ENCODE data around the gene ADAD2.

Gene ADAD2

DNA sequence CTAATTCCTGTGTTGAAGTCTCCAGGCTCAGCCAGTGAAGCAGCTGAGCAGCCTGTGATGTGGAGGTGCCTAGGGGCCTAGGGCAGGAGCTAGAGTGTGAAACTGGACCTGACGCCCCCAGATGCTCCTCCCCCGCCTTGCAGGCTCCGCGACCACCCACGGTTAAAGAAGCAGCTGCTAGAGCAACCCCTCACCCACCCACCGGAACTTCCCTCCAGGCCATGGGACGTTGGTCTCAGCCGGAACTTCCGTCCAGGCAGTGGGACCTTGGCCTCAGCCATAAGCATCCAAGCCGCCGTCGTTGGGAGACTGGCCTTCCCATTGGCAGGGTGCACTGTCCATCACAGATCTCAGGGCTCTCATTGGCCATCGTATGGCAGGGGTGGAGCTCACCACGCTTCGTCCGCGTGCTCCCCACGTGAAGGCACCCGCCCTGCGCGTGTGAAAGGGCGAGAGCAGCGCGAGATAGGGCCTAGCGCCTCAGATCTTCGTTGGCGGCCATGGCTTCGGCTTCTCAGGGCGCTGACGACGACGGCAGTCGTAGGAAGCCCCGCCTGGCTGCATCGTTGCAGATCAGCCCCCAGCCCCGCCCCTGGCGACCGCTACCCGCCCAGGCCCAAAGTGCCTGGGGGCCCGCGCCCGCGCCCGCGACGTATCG lies at the start of gene ADAD2:
Gene ADAD2 (plus strand): TSS at position 427 of the 658 bp plus-strand sequence. CDS start 74 bp downstream, at position 501.
- no peak for DNase-seq

DNA sequence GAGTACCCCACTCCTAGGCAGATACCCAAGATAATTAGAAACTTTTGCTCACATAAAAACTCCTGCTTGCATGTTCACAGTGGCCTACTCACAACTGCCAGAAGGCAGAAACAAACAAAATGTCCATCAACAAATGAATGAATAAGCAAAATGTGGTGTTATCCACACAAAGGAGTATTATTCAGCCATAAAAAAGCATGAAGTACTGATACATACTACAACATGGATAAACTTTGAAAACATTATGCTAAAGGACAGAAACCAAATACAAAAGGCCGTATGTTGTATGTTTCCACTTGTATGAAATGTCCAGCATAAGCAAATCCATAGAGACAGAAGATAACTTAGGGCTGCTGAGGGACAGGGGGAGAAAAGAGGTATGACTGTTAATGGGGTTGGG lies 47.9 kb upstream of the ADAD2 start:
- DNase-seq: no peak

DNA sequence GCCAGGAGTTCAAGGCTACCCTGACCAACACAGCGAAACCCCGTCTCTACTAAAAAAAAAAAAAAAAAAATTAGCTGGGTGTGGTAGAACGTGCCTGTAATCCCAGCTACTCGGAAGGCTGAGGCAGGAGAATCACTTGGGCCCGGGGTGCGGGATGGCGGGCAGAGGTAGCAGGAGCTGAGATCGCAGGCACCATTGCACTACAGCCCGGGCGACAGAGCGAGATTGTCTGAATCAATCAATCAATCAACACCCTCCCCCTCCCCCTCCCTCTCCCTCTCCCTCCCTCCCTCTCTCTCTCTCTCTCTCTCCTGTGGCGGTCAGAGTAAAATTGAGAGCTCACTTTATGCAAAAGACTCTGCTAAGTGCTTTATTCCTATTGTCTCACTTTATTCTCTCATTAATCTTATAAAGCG lies 47.2 kb upstream of the ADAD2 start:
- no peak for DNase-seq

DNA sequence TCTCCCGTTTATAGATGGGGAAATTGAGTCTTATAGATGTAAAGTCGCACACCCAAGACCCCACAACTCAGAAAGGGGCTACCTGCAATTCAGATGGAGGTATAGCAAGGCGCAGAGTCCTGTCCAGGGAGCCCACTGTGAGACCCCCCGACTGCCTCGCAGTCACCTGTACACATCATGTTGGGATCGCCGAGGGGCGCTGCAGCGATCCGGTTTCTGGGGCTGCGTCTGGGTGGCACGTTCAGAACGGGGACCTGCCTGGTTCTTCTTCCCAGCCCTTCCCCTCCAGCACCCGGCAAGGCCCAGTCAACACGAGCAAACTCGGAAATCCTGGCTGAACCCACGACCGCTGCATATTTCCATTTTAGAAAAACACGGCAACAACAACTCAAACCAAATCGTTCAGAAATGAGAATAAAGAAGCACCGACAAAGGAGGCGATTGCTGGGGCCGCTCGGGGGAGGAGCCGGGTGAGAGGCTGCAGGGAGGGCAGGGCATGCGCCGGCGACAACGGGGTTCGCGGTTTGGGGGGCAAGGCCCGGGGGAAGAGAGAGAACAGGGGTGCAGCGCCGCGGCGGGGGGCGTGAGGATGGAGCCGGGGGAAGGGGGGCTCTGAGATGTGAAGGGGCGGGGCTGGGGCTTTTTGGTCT lies 46.6 kb upstream of the ADAD2 start:
- DNase-seq: peak; percentile 6 to 18

DNA sequence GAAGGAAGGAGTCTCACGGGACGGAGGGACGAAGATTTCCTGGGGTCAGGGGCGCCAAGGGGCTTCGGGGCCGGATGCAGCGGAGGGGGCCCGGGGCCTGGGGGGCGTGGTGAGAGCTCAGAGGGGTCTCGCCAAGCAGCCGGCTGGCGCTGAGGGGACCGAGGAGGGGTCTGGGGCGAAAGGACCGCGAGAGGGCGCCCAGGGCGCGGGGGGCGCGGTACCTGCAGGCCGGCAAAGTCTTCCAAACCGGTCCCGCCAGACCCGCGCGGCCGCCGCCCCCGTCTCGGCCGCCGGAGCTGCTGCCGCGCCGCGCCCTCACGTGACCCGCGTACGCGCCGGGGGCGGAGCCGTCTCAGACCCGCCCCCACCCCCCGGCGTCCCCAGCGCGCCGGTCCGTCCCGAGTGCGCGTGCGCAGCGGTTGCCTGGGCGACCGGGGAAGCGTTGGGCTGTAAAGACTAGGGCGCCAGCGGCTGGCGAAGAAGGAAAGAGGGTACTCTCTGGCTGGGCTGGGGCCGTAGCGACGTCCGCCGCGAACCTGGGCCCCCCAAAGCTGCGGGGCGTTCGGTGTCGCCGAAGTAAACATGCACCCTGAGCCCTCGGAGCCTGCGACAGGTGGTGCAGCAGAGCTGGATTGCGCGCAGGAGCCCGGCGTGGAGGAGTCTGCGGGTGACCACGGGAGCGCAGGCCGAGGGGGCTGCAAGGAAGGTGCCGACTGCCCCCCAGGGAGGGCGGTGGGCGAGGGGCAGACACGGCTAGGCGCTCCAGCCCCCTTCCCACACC lies 45.9 kb upstream of the ADAD2 start, which contains the start of the genes DNAAF1 and HSDL1:
Gene DNAAF1 (plus strand): TSS at position 450 of the 781 bp plus-strand sequence. CDS start 133 bp downstream, at position 583.
Gene HSDL1 (minus strand): TSS at position 319 of the 781 bp plus-strand sequence. CDS start 13,856 bp downstream, outside the sequence.
- DNase-seq: peak; percentile 90

DNA sequence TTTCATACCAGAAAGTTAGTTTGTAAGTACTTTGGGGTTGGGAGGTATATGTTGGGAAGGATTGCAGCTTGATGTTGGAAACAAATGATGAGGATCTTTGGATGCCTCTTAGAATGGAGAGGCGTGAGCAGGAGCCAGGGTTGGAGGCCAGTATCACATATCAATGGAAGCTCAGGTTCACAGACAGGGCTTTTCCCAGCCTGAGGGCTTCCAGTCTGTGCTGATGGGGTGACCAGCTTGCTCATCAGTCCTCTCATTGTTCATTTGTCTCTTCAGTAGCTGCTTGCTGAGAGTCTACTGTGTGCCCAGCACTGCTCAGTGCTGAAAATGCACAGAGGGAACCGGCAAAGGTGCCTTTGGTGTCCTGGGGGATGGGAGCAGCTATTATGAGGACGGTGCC lies 40.0 kb upstream of the ADAD2 start:
- no peak for DNase-seq

DNA sequence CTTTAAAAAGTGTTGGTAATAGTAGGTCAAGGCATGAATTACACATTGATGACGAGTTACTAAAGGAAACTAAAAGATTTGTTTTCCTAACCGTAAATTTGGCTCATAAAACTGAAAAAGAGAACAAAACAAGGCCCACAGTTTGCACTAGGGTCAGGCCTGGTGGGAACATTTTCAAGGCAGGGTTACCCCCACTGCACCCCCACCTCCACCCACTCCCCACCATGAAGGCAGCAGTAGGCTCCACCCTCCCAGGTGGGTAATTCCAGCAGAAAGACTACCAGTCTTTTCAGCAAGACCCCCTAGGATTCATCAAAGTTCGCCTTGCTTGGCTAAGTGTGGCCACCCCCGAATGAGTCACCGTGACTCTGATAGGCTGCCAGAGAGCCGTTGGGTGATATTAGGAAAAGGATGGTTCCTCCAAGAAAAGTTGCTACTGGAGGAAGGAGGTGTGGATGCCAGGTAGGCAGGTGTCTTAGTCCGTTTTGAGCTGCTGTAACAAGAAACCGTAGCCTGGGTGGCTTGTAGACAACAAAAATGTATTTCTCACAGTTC lies 37.2 kb upstream of the ADAD2 start:
- DNase-seq: no peak

DNA sequence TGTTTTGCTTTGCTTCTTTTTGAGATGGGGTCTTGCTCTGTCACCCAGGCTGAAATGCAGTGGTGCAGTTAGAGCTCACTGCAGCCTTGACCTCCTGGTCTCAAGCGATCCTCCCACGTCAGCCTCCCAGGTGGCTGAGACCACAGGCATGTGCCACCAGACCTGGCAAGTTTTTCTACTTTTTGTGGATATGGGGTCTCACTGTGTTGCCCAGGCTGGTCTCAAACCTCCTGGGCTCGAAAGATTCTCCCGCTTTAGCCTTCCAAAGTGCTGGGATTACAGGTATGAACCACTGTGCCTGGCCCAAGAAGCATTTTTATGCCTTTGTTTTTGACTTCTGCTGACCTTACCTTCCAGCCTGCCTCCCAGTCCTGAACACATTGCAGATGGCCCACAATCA lies 35.7 kb upstream of the ADAD2 start:
- DNase-seq: no peak

DNA sequence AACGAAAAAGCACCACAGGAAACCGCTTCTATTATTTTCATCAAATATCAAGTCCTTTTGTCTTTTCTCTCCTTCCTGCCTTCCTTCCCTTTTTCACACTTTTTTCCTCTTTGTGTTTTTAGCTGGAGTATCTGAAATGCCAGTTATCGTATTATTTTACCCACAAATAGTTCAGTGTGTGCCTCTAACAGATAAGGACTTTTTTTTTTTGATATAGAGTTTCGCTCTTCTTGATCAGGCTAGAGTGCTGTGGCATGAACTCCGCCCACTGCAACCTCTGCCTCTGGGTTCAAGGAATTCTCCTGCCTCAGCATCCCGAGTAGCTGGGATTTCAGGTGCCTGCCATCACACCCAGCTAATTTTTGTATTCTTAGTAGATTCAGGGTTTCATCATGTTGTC lies 35.2 kb upstream of the ADAD2 start:
- no peak for DNase-seq

DNA sequence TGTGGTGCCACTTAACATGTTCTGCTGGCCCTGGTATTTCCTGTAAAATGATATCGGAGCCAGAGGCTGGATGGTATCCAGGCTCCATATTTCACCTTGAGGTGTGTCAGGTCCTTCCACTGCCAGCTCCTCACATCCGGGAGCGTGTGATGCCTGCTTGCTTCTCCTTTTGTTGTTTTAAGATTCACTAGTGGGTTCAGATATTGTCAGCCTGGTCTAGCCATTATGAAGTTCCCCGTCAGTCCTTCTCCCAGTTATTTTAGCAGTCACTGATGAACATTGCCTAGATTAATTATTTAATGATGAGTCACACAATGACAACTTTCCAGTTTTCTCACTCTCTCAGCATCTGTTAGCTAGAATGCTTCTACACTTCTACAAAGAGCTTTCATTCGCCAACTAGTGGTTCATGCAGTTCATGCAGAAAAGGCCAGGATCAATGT lies 34.6 kb upstream of the ADAD2 start:
- no peak for DNase-seq

DNA sequence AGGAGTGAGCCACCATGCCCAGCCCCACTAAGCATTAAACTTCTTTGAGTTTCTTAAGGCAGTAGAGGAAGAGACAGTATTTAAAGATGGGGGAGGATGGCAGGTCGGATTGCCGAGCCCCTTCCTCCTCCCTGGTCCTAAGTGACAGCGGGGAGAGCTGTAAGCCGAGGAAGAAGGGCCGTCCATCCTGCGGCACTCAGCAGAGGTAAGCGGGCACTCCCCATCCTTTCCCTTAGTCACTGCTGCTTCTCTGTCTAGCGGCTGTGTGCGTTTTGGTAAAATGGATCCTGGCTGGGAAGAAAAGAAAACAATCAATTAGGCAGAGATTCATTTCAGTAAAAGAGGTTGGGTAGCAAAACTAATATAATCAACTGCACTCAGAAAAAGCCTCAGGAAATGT lies 31.9 kb upstream of the ADAD2 start:
- no peak for DNase-seq

DNA sequence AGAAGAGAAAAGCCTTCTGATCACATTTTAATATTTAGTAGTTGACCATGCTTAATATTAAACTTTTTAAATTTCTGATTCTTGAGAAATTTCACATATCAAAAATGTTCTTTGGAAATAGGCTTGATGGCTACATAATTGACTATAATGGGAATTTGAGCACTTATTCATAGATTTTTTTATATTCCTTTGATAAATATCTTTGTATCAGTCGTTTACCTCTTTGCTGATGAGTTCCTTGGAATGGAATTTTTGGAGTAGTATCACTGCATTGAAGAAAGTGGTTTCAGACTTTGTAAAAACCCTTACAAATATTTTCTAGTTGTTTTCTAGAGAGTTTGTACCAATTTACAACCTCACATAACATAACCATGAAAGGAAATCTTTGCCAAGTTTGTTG lies 31.2 kb upstream of the ADAD2 start:
- DNase-seq: no peak

DNA sequence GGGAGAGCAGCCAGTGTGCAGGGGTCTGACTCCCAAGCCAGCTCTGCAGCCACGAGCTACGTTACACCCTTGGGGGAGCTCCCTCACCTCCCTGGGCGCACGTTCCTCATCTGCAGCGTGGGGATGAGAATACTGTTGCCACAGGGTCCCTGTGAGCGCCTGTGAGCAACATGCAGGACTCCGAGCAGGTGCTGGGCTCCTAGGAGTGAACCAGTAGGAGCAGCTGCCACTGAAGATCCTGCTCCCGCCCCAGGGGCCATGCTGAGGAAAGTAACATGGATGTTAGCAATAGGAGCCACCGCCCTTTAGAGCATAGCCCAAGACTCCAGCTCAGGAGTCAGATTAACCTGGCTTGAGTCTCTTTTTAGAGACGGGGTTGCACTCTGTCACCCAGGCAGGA lies 29.9 kb upstream of the ADAD2 start:
- no peak for DNase-seq

DNA sequence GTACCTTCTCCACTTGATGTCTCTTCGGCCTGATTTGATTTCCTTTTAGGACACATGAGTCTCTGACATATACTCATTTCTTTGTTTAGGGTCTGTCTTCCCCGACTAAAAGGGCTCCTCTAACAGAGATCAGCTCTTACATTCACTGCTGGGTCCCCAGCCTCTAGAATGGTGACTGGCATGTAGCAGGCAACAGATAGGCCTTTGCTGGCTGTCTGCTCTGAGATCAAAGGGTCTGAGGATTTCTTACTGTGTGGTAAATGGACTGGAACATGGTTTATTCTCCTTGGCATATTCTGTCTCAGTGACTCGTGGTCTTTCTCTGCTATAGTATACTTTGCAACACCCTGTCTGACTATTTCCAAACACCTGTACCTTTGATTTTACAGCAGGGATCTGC lies 29.2 kb upstream of the ADAD2 start:
- no peak for DNase-seq

DNA sequence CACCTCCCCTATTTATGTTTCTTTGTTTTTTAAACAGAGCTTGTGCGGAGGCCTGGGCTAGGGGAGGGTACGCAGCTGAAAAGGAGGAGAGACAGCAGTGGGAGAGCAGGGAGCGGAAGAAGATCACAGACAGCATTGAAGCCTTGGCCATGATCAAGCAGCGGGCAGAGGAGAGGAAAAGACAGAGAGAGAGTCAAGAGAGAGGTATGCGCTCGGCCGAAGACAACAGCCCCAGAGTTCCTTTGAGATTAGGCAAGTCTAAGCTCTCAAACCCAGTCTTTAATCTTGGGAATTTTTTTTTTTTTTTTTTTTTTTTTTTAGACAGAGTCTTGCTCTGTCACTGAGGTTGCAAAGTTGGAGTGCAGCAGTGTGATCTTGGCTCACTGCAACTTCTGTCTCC lies 25.2 kb upstream of the ADAD2 start:
- DNase-seq: no peak

DNA sequence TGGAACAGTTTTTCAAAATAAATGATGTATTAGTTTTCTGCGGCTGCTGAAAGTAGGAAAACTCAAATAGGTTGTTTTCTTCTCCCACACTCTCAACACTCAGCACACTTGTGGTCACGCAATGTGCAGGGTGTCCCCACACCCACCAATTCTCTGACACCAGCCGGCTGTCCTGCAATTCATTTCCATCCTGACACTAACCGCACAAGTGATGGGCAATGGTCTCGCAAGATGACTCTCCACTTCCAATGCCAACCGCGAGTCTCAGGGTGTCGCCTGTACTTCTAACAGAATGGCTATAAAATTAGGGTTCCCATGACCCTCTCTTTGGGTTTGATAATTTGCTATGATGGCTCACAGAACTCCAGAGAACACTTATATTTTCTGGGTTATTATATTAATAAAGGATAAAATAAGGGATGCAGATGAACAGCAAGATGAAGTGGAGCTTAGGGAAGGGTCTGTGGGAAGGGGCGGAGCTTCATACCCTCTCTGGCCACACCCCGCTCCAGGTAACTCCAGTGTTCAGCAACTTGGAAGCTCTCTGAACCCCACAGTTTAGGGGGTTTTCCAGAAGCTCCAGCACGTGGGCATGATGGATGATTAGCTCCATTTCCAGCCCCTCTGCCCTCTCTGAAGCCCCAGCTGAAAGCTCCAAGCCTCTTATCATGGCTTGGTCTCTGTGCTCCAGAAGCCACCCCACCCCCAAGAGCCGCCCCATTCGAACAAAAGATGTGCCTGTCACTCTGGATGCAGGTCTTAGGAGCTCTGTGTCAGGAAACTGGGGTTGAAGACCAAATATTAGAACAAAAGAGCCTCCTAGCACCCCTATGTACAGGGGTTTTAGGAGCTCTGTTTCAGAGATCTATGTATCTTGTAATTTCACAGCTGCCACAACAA lies 23.9 kb upstream of the ADAD2 start:
- no peak for DNase-seq

DNA sequence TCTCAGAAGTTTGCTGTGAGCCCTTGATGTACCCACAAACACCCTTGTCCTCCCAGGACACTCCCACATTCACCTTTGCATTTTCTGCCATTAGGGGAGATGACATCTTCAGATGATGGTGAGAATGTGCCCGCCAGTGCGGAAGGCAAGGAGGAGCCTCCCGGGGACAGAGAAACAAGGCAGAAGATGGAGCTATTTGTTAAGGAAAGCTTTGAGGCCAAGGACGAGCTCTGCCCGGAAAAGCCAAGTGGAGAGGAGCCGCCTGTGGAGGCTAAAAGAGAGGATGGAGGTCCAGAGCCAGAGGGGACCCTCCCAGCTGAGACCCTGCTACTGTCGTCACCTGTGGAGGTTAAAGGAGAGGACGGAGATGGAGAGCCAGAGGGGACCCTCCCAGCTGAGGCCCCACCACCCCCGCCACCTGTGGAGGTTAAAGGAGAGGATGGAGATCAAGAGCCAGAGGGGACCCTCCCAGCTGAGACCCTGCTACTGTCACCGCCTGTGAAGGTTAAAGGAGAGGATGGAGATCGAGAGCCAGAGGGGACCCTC lies 21.1 kb upstream of the ADAD2 start:
- DNase-seq: no peak

DNA sequence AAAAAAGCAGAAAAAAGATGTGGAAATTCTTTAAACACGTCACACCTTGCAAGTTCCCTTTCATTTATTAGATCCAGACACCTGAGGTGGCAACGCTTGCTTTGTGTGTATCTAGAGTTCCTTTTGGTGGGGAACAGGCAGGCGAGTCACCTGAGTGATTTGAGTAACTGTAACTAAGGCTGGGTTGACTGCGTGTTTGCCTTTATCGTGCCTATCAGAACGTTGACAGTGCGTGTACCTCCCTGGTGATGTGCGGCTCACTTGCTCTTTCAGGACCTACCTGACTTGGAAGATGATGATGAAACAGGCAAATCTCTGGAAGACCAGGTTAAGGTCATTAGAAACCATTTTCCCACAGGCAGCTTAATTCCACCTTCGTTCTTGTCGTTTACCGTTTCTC lies 16.6 kb upstream of the ADAD2 start:
- DNase-seq: no peak

DNA sequence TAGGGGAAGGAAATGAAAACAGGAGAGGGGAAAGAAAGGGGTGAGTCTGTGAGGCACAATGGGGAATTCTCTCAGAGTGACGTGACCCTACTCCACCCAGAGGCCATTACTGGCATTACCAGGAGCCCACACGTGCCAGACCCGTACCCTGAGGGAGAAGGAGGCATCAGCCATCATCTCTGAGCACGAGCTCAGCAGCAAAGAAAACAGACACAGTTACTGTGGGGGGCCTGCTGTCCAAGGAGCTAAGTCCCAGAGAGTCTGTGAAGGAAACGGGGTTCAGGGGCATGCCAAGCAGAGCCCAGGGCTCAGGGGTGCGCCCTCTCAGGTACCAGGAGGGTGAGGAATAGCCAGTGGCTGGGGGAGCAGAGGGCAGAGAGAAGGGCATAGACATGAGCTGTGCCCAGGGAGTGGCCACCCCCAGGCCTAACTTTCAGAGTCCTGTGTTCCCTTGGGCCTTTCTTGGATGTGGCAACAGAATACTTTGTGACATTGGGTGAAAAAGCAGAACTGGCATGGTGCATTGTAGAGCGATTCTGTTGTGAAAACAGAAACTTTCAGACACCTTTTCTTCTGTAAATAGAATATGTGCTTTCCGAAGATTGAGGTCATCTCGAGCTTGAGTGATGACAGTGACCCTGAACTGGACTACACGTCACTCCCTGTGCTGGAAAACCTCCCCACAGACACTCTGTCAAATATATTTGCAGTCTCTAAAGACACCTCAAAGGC lies 15.4 kb upstream of the ADAD2 start:
- DNase-seq: peak; percentile 38 to 46

DNA sequence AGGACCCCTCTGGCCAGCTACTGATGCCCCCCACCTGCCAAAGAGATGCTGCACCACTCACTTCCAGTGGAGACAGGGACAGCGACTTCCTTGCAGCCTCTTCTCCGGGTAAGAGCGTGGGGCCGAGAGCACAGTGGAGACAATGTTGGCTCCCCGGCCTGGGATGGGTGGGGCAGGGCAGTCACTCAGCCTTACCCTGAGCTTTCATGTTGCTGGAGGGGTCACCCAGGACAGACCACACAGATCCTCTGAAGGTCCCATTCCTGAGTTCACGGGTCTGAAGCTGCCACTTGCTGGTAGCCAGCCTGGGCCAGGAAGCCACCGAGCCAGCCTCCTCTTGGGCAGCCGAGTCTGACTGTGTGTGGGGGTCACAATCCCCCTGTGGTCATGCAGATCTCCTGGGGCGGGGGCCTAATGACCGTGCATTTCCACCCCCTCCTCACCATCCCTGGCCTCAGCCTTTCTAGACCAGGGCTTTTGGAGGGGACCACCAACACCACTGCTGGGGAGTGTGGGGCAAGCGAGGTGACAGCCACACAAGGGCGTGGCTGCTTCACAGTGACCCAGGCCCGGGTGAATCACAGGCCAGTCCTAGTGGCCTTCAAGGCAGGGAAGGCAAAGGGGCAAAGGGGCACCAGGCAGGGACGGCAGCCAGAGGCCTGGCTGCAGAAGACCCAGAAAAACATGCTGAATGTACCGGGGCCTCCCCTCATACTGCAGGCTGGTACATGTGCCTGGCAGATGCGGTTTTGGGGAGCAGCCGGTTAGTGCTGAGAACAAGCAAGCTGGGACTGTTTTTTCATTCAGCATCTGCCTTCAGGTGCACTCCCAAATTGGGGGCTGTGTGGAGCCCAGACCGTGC lies 14.5 kb upstream of the ADAD2 start:
- DNase-seq: no peak
